Measurements from ENCODE around the gene ARHGAP30.

The ARHGAP30 gene

GRCh38 chr1:161111117-161111516, 41.4 kb upstream of the ARHGAP30 start:
- DNase-seq (ENCODE audit: low read depth) = no peak
- TF ChIP-seq CTCF (IDR thresholded peaks at IDR 0.05; ENCODE audit: low read length, missing control alignments) = no peak
- H3K4me3 ChIP-seq (replicated peaks; ENCODE audit: low read depth, low read length) = no peak overlapping the region

- TF ChIP-seq CTCF (IDR thresholded peaks at IDR 0.05; ENCODE audit: low read length, missing control alignments) = no peak
- no peak for DNase-seq (ENCODE audit: low read depth)
- H3K4me3 ChIP-seq (replicated peaks; ENCODE audit: low read depth, low read length) = no peak overlapping the region
These were observed 36.7 kb upstream of the ARHGAP30 start for GRCh38 chr1:161106431-161106830.

DNA sequence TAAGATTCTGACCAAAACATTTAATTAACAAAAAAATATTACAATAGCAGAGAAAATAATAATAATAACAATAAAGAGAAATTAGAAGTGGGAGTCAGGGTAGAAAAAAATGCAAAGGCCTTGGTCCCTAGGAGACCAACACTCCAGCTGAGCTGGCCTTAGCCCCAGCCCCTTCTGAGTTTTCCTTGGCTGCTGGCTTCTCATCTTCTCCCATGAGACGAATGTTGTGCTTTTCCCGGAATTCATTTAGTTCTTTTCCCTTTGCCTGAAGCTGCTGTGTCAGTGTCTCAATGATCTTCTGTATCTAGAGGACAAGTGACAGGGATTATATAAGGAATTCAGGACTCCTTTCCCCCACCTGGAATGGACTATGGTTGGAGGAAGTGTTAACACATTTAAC, 30.9 kb upstream of the ARHGAP30 start:
- DNase-seq (ENCODE audit: low read depth) = no peak
- no peak for TF ChIP-seq CTCF (IDR thresholded peaks at IDR 0.05; ENCODE audit: low read length, missing control alignments)

GRCh38 chr1:161099090-161099802, 29.6 kb upstream of the ARHGAP30 start:
- no peak for DNase-seq (ENCODE audit: low read depth)
- TF ChIP-seq CTCF (IDR thresholded peaks at IDR 0.05; ENCODE audit: low read length, missing control alignments) = no peak

More for the DNA sequence above, 30.9 kb upstream of the ARHGAP30 start:
- no peak overlapping the region for H3K4me3 ChIP-seq (replicated peaks; ENCODE audit: low read depth, low read length)

DNA sequence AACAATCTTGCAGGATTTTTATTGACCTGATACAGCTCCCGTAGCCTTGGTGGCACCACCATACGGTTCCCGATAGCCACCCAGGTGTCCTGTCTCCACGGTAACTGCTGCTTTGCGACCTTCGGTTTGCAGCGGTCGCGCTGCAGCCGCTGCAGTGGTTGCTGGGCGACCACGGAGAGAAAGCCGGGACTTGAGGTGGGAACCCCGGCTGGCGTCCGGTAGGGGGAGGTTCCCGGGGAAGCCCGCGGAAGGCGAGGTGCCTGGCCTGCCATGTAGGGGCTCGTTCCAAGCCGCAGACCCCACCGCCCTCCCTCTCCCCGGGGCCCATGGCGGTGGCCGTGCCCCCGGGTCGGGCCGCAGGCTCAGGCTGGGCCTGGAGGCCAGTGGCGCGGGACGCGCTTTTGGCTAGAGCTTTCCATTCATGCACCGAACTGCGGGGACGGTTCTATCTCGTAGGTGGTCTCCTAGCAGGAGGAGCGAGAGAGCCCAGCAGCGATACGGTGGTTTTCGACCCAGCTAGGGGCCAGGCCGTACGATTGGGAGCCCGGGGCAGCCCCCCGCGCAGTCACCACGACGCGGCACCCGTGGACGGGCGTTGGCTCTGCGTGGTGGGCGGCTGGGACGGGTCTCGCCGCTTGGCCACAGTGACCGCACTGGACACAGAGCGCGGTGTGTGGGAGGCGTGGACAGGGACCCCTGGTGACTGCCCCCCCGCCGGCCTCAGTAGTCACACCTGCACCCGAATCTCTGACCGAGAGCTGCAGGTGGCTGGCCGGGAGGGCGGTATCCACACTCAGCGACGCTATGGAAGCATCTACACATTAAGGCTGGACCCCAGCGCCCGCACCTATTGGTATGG, 28.7 kb upstream of the ARHGAP30 start, which contains the start of gene KLHDC9:
KLHDC9 (plus strand) TSS at position 152 of the 859 bp plus-strand sequence; CDS start at position 327, 175 bp downstream.
- peak within 1 kb of the TSS; percentile 67 for H3K4me3 ChIP-seq (replicated peaks; ENCODE audit: low read depth, low read length)
- TF ChIP-seq CTCF (IDR thresholded peaks at IDR 0.05; ENCODE audit: low read length, missing control alignments) = no peak
- peak; percentile 79 for DNase-seq (ENCODE audit: low read depth)

More at GRCh38 chr1:161099090-161099802, 29.6 kb upstream of the ARHGAP30 start:
- H3K4me3 ChIP-seq (replicated peaks; ENCODE audit: low read depth, low read length) = peak overlapping the region; percentile 67

DNA sequence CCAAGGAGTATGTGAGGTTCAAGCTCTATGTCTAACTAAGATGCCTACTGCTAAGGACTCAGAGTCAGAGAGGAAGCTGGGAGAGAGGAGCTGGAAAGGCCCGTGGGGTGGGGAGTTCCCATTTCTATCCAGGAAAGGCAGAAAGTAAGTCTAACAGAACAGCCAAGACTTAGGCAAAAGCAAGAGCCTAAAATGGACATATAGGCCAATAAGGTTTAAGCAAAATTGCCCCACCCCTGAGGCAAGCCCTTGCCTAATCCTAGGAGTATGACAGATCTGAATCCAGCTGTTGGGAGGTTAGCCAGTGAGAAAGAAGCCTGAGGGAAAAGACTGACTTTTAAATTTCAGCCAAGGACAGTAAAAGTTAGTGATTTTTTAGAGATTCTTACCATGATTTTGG, 26.8 kb upstream of the ARHGAP30 start:
- no peak overlapping the region for H3K4me3 ChIP-seq (replicated peaks; ENCODE audit: low read depth, low read length)
- no peak for TF ChIP-seq CTCF (IDR thresholded peaks at IDR 0.05; ENCODE audit: low read length, missing control alignments)
- peak; percentile 83 for DNase-seq (ENCODE audit: low read depth)
